GM23338 (cell line): ENCODE results near the gene ACADS.

Experiments
- CREB1 ChIP-seq: fragments of 250-450 bp; sonication (Bioruptor Pico); IDR thresholded peaks from 2 replicates; pipeline ENCODE4 v1.5.0; 2020; ENCODE audit warnings: low read depth, mild to moderate bottlenecking, moderate library complexity
- CTCF ChIP-seq, 2 experiments: fragments of 200-600 bp in 1 of 2; sonication (generic) in 1 of 2; conservative IDR thresholded peaks; 2 replicates each; pipeline versions ENCODE4 v1.5.1 to v1.6.1; 2016 to 2017; ENCODE audit warnings: antibody characterized with exemption in 2 of 2, low read depth in 2 of 2, mild to moderate bottlenecking in 2 of 2, moderate library complexity in 1 of 2
- EZH2 ChIP-seq: fragments of 200-600 bp; sonication (generic); IDR thresholded peaks from one replicate; pipeline ENCODE4 v1.8.0; 2017; ENCODE audit warnings: antibody characterized with exemption, mild to moderate bottlenecking, low read depth; ENCODE audit not compliant: unreplicated experiment
- EZH2phosphoT487 ChIP-seq: fragments of 200-600 bp; sonication (generic); IDR thresholded peaks from one replicate; pipeline ENCODE4 v1.8.1; 2018; ENCODE audit warnings: antibody characterized with exemption; ENCODE audit not compliant: unreplicated experiment
- JUNB ChIP-seq: IDR thresholded peaks from one replicate; pipeline ENCODE4 v1.6.1; 2016; ENCODE audit warnings: antibody characterized with exemption; ENCODE audit not compliant: unreplicated experiment
- NANOG ChIP-seq: IDR thresholded peaks from 2 replicates; pipeline ENCODE4 v1.6.1; 2016; ENCODE audit warnings: antibody characterized with exemption, borderline replicate concordance
- POLR2AphosphoS5 ChIP-seq: IDR thresholded peaks from 2 replicates; pipeline ENCODE4 v1.6.1; 2016; ENCODE audit warnings: antibody characterized with exemption, low read depth
- REST ChIP-seq: IDR thresholded peaks from one replicate; pipeline ENCODE4 v1.6.1; 2018; ENCODE audit warnings: antibody characterized with exemption; ENCODE audit not compliant: unreplicated experiment
- ZNF114 ChIP-seq: fragments of 250-450 bp; sonication (Bioruptor Pico); IDR thresholded peaks from 2 replicates; pipeline ENCODE4 v1.5.0; 2020; ENCODE audit warnings: mild to moderate bottlenecking, moderate library complexity
- TF ChIP-seq, protein P1 (sequence below): fragments of 250-450 bp; sonication (Bioruptor Pico); IDR thresholded peaks from 2 replicates; pipeline ENCODE4 v1.5.0; 2020; ENCODE audit warnings: mild to moderate bottlenecking, moderate library complexity
- TF ChIP-seq, protein P2 (sequence below): IDR thresholded peaks from 2 replicates; pipeline ENCODE4 v1.6.1; 2016; ENCODE audit warnings: antibody characterized with exemption

DNA sequence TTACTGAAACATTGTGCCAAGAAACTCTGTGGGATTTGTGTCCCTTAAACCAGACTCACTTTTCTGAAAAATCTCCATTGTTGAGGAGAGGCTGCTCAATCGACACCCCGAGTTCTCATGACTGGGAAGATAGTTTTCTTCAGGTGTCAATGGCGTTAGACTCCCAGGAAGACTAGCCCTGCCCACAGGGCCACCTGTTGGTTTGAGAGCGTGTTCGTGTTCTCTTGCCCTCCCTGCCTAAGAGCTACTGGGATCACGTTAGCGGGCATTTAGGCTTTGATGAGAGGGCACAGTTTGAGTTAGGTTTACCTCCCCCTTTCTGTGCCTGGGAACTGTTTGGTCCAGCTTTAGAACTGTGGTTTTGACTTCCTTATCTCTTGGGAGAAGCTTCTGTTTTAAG lies 26.1 kb upstream of the ACADS start:
- no peak for TF ChIP-seq CTCF (conservative IDR thresholded peaks at IDR 0.05; ENCODE audit: low read depth in 2 of 2)
- no peak for TF ChIP-seq EZH2
- TF ChIP-seq EZH2phosphoT487 = no peak
- TF ChIP-seq, protein P1, sequence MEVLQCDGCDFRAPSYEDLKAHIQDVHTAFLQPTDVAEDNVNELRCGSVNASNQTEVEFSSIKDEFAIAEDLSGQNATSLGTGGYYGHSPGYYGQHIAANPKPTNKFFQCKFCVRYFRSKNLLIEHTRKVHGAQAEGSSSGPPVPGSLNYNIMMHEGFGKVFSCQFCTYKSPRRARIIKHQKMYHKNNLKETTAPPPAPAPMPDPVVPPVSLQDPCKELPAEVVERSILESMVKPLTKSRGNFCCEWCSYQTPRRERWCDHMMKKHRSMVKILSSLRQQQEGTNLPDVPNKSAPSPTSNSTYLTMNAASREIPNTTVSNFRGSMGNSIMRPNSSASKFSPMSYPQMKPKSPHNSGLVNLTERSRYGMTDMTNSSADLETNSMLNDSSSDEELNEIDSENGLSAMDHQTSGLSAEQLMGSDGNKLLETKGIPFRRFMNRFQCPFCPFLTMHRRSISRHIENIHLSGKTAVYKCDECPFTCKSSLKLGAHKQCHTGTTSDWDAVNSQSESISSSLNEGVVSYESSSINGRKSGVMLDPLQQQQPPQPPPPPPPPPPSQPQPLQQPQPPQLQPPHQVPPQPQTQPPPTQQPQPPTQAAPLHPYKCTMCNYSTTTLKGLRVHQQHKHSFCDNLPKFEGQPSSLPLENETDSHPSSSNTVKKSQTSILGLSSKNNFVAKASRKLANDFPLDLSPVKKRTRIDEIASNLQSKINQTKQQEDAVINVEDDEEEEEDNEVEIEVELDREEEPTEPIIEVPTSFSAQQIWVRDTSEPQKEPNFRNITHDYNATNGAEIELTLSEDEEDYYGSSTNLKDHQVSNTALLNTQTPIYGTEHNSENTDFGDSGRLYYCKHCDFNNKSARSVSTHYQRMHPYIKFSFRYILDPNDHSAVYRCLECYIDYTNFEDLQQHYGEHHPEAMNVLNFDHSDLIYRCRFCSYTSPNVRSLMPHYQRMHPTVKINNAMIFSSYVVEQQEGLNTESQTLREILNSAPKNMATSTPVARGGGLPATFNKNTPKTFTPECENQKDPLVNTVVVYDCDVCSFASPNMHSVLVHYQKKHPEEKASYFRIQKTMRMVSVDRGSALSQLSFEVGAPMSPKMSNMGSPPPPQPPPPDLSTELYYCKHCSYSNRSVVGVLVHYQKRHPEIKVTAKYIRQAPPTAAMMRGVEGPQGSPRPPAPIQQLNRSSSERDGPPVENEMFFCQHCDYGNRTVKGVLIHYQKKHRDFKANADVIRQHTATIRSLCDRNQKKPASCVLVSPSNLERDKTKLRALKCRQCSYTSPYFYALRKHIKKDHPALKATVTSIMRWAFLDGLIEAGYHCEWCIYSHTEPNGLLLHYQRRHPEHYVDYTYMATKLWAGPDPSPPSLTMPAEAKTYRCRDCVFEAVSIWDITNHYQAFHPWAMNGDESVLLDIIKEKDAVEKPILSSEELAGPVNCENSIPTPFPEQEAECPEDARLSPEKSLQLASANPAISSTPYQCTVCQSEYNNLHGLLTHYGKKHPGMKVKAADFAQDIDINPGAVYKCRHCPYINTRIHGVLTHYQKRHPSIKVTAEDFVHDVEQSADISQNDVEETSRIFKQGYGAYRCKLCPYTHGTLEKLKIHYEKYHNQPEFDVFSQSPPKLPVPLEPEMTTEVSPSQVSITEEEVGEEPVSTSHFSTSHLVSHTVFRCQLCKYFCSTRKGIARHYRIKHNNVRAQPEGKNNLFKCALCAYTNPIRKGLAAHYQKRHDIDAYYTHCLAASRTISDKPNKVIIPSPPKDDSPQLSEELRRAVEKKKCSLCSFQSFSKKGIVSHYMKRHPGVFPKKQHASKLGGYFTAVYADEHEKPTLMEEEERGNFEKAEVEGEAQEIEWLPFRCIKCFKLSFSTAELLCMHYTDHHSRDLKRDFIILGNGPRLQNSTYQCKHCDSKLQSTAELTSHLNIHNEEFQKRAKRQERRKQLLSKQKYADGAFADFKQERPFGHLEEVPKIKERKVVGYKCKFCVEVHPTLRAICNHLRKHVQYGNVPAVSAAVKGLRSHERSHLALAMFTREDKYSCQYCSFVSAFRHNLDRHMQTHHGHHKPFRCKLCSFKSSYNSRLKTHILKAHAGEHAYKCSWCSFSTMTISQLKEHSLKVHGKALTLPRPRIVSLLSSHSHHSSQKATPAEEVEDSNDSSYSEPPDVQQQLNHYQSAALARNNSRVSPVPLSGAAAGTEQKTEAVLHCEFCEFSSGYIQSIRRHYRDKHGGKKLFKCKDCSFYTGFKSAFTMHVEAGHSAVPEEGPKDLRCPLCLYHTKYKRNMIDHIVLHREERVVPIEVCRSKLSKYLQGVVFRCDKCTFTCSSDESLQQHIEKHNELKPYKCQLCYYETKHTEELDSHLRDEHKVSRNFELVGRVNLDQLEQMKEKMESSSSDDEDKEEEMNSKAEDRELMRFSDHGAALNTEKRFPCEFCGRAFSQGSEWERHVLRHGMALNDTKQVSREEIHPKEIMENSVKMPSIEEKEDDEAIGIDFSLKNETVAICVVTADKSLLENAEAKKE (CRISPR knock-in tag) = no peak
- TF ChIP-seq POLR2AphosphoS5 = no peak
- TF ChIP-seq JUNB = no peak
- no peak for TF ChIP-seq REST
- no peak for TF ChIP-seq ZNF114 (CRISPR knock-in tag)
- no peak for TF ChIP-seq NANOG
- TF ChIP-seq, protein P2, sequence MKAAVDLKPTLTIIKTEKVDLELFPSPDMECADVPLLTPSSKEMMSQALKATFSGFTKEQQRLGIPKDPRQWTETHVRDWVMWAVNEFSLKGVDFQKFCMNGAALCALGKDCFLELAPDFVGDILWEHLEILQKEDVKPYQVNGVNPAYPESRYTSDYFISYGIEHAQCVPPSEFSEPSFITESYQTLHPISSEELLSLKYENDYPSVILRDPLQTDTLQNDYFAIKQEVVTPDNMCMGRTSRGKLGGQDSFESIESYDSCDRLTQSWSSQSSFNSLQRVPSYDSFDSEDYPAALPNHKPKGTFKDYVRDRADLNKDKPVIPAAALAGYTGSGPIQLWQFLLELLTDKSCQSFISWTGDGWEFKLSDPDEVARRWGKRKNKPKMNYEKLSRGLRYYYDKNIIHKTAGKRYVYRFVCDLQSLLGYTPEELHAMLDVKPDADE = no peak
- TF ChIP-seq CREB1 (CRISPR knock-in tag) = no peak
